Lower leg skin (tissue), 3 donors: ENCODE data around the gene ACKR2.

Experiments used
- CTCF ChIP-seq, 3 donors: fragments of 450-650 bp; IDR thresholded peaks; one replicate each; pipeline ENCODE4 v1.5.1; 2016; ENCODE audit warnings: antibody characterized with exemption in 3 of 3, mild to moderate bottlenecking in 3 of 3, moderate library complexity in 2 of 3
- POLR2A ChIP-seq, 2 donors: fragments of 450-650 bp; IDR thresholded peaks; one replicate each; pipeline ENCODE4 v1.6.1; 2016 to 2017; ENCODE audit warnings: antibody characterized with exemption in 2 of 2, mild to moderate bottlenecking in 1 of 2, moderate library complexity in 1 of 2

- TF ChIP-seq CTCF (IDR thresholded peaks at IDR 0.05) (no peak), POLR2A (IDR thresholded peaks at IDR 0.05) (no peak)
These were observed 47.1 kb upstream of the ACKR2 start for GRCh38 chr3:42762046-42762724.
